AG04450 (cell line): Measurements from ENCODE around the gene GLDC. TPM values are rescaled to one million over a fixed set of nuclear protein-coding genes. Genes with fewer than 3 reads are reported as not detected.

Experiments used
- CTCF ChIA-PET: fragments of 300-600, 350-600 bp; formaldehyde crosslinking; extraction: SDS; loops from one replicate; lab custom pipeline; 2022; ENCODE audit warnings: antibody characterized with exemption, inconsistent platforms; lab: Charles Lee
- POLR2A ChIA-PET: fragments of 350-600 bp; formaldehyde crosslinking; extraction: SDS; loops from one replicate; lab custom pipeline; 2021; ENCODE audit warnings: antibody characterized with exemption, inconsistent platforms; lab: Yijun Ruan, JAX
- DNase-seq: peaks from one replicate; pipeline ENCODE4 v3.0.0-alpha.2; 2011; ENCODE audit warnings: low read depth, low spot score
- H3K27ac ChIP-seq: one replicate; pipeline ENCODE4 v1.5.1; 2012; ENCODE audit warnings: low read depth, low read length, control low read depth
- H3K27me3 ChIP-seq: one replicate; pipeline ENCODE4 v1.6.0; 2012; ENCODE audit warnings: low read length; ENCODE audit not compliant: control insufficient read depth, insufficient read depth
- H3K4me3 ChIP-seq: 2 replicates; pipeline ENCODE4 v1.5.1; 2011; ENCODE audit warnings: mild to moderate bottlenecking, low read depth, low read length, control low read depth
- H3K9me3 ChIP-seq: 2 replicates; pipeline ENCODE4 v1.5.1; 2012; ENCODE audit warnings: low read length; ENCODE audit not compliant: control insufficient read depth, insufficient read depth
- polyA plus RNA-seq: library from polyadenylated mRNA; depleted of rRNA; stranded (reverse); fragments of >200 nt; gene quantifications from 2 replicates; pipeline ENCODE4 v1.2.3, GENCODE V29; 2011
- TF ChIP-seq, protein P1 (sequence below): IDR thresholded peaks from 2 replicates; pipeline ENCODE4 v1.5.1; 2011; ENCODE audit warnings: low read depth, low read length, control low read depth, inconsistent platforms

GLDC gene
- polyA plus RNA-seq, 1 experiment = 0.20 TPM

GRCh38 chr9:6605202-6605601 is 40.3 kb downstream of the GLDC start:
- POLR2A ChIA-PET = no interaction called here
- Histone ChIP-seq H3K27me3 (no peaks in the 10 kb centered on the region), H3K9me3 (no peaks in the 10 kb centered on the region), H3K27ac (no peak overlapping the region), H3K4me3 (no peak overlapping the region)
- TF ChIP-seq, protein P1, sequence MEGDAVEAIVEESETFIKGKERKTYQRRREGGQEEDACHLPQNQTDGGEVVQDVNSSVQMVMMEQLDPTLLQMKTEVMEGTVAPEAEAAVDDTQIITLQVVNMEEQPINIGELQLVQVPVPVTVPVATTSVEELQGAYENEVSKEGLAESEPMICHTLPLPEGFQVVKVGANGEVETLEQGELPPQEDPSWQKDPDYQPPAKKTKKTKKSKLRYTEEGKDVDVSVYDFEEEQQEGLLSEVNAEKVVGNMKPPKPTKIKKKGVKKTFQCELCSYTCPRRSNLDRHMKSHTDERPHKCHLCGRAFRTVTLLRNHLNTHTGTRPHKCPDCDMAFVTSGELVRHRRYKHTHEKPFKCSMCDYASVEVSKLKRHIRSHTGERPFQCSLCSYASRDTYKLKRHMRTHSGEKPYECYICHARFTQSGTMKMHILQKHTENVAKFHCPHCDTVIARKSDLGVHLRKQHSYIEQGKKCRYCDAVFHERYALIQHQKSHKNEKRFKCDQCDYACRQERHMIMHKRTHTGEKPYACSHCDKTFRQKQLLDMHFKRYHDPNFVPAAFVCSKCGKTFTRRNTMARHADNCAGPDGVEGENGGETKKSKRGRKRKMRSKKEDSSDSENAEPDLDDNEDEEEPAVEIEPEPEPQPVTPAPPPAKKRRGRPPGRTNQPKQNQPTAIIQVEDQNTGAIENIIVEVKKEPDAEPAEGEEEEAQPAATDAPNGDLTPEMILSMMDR = no peak
- no peak for DNase-seq
- CTCF ChIA-PET = no interaction called here

GRCh38 chr9:6600426-6600825 is 45.1 kb downstream of the GLDC start:
- no peaks in the 10 kb centered on the region for H3K9me3 ChIP-seq
- H3K4me3 ChIP-seq = no peak overlapping the region
- DNase-seq = no peak
- TF ChIP-seq, protein P1 = no peak
- CTCF ChIA-PET = interaction anchor here (0.6 to 1.3 kb wide), 4 partner anchors 15 to 226 kb away, joined by 3 to 5 read pairs (median 4); no protein-coding TSS in a partner anchor
- POLR2A ChIA-PET = no interaction called here
- no peak overlapping the region for H3K27ac ChIP-seq
- H3K27me3 ChIP-seq = no peaks in the 10 kb centered on the region

- TF ChIP-seq, protein P1 = no peak
- Histone ChIP-seq H3K27ac (no peak overlapping the region), H3K27me3 (no peaks in the 10 kb centered on the region), H3K9me3 (no peaks in the 10 kb centered on the region), H3K4me3 (no peak overlapping the region)
- CTCF ChIA-PET = interaction anchor here (0.6 to 1.8 kb wide), 5 partner anchors 15 to 226 kb away, joined by 3 to 7 read pairs (median 4); no protein-coding TSS in a partner anchor
- no peak for DNase-seq
- POLR2A ChIA-PET = no interaction called here
Measured at GRCh38 chr9:6600006-6600405, 45.5 kb downstream of the GLDC start.

DNA sequence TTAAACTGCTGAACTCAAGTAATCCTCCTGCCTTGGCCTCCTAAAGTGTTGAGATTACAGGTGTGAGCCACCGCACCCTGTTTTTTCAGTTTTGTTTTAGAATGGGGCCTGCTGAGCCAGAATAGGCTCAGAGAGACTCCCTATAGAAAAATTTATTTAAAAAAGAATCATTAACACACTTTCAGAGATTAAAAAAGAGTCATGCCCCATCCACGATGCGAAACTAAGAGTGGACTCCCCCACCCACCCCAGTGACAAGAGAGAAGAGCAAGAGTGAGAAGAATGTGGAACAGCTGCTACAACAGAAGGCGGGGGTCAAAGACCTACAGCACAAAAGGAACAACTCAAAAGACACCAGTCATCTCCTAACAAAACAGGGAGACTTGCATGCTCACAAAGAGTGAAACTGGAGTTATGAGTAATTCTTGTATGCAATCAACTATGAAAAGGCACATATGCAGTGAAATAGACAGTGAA is 47.2 kb downstream of the GLDC start:
- no peak overlapping the region for H3K4me3 ChIP-seq
- no peak overlapping the region for H3K27ac ChIP-seq
- no peak for DNase-seq
- peaks cover 3% of the 10 kb centered on the region for H3K27me3 ChIP-seq
- ChIA-PET POLR2A (no interaction called here), CTCF (interaction anchor here (1.8 to 2.6 kb wide), 2 partner anchors 14 to 69 kb away, joined by 7 to 12 read pairs; no protein-coding TSS in a partner anchor)
- TF ChIP-seq, protein P1 = no peak
- no peaks in the 10 kb centered on the region for H3K9me3 ChIP-seq

DNA sequence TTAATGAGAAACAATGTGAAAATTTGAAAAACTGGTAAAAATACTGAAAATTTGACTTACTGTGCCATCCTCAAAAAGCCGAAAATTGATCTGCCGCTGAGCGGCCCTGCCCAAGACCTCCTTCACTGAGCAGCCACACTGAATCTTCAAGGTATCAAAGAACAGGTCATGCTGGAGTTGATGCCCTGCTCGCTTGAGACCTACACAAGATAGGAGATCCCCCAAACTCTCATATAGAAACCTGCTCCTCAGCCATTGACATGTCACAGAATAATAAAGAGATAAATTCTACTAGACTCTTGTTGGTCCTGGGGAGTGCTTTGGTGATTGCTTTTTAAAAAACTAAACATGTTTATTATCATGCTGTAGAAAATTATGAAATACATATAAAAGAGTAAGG is 52.7 kb downstream of the GLDC start:
- POLR2A ChIA-PET = no interaction called here
- Histone ChIP-seq H3K4me3 (no peak overlapping the region), H3K27ac (no peak overlapping the region), H3K9me3 (no peaks in the 10 kb centered on the region), H3K27me3 (peaks cover 6% of the 10 kb centered on the region)
- TF ChIP-seq, protein P1 = no peak
- DNase-seq = no peak
- CTCF ChIA-PET = interaction anchor here (1.6 kb wide), 1 partner anchor 25 kb away, joined by 4 read pairs; no protein-coding TSS in a partner anchor
